ENCODE data around the gene ADRA2C. TPM values are rescaled to one million over a fixed set of nuclear protein-coding genes. Genes with fewer than 3 reads are reported as not detected.

Gene ADRA2C
- total and polyA plus RNA-seq, 2 of the 13 experiments (the other 11 are each of a cell fraction or from before 2014, with no cell fraction given), result 15.4 to 69.7 TPM

- TF ChIP-seq, protein P1, sequence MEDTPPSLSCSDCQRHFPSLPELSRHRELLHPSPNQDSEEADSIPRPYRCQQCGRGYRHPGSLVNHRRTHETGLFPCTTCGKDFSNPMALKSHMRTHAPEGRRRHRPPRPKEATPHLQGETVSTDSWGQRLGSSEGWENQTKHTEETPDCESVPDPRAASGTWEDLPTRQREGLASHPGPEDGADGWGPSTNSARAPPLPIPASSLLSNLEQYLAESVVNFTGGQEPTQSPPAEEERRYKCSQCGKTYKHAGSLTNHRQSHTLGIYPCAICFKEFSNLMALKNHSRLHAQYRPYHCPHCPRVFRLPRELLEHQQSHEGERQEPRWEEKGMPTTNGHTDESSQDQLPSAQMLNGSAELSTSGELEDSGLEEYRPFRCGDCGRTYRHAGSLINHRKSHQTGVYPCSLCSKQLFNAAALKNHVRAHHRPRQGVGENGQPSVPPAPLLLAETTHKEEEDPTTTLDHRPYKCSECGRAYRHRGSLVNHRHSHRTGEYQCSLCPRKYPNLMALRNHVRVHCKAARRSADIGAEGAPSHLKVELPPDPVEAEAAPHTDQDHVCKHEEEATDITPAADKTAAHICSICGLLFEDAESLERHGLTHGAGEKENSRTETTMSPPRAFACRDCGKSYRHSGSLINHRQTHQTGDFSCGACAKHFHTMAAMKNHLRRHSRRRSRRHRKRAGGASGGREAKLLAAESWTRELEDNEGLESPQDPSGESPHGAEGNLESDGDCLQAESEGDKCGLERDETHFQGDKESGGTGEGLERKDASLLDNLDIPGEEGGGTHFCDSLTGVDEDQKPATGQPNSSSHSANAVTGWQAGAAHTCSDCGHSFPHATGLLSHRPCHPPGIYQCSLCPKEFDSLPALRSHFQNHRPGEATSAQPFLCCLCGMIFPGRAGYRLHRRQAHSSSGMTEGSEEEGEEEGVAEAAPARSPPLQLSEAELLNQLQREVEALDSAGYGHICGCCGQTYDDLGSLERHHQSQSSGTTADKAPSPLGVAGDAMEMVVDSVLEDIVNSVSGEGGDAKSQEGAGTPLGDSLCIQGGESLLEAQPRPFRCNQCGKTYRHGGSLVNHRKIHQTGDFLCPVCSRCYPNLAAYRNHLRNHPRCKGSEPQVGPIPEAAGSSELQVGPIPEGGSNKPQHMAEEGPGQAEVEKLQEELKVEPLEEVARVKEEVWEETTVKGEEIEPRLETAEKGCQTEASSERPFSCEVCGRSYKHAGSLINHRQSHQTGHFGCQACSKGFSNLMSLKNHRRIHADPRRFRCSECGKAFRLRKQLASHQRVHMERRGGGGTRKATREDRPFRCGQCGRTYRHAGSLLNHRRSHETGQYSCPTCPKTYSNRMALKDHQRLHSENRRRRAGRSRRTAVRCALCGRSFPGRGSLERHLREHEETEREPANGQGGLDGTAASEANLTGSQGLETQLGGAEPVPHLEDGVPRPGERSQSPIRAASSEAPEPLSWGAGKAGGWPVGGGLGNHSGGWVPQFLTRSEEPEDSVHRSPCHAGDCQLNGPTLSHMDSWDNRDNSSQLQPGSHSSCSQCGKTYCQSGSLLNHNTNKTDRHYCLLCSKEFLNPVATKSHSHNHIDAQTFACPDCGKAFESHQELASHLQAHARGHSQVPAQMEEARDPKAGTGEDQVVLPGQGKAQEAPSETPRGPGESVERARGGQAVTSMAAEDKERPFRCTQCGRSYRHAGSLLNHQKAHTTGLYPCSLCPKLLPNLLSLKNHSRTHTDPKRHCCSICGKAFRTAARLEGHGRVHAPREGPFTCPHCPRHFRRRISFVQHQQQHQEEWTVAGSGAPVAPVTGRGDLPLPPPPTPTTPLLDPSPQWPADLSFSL (CRISPR knock-in tag; IDR thresholded peaks at IDR 0.05), result no peak
- TF ChIP-seq SPEN (CRISPR knock-in tag; IDR thresholded peaks at IDR 0.05; ENCODE audit: low read depth) (peak; percentile 84), MBD4 (IDR thresholded peaks at IDR 0.05; ENCODE audit: borderline replicate concordance, low read length) (no peak), FIP1L1 (IDR thresholded peaks at IDR 0.05; ENCODE audit: borderline replicate concordance, insufficient read depth, low read depth, low read length) (no peak), SNRNP70 (IDR thresholded peaks at IDR 0.05; ENCODE audit: low read depth, low read length) (no peak), ZNF17 (CRISPR knock-in tag; IDR thresholded peaks at IDR 0.05) (no peak), NCOA5 (CRISPR knock-in tag; IDR thresholded peaks at IDR 0.05) (no peak), SAFB2 (CRISPR knock-in tag; IDR thresholded peaks at IDR 0.05; ENCODE audit: borderline replicate concordance, low read depth) (peak; percentile 93; the same call in 1 of the 2 replicates), ZNF101 (CRISPR knock-in tag; IDR thresholded peaks at IDR 0.05; ENCODE audit: borderline replicate concordance, low read depth) (0 out of 2 replicates have a peak, but pooled peaks have one; percentile 47), KLF16 (CRISPR knock-in tag; IDR thresholded peaks at IDR 0.05) (peak in 1 of 2 experiments; percentile 36; a peak in 2 of 4 replicates), ZNF761 (CRISPR knock-in tag; conservative IDR thresholded peaks at IDR 0.05) (peak; percentile 47; the same call in 1 of the 2 replicates), PRDM10 (CRISPR knock-in tag; IDR thresholded peaks at IDR 0.05; ENCODE audit: low read depth) (peak; percentile 35; the same call in 1 of the 2 replicates), NFIB (CRISPR knock-in tag; IDR thresholded peaks at IDR 0.05; ENCODE audit: borderline replicate concordance) (no peak)
- TF ChIP-seq, protein P2, sequence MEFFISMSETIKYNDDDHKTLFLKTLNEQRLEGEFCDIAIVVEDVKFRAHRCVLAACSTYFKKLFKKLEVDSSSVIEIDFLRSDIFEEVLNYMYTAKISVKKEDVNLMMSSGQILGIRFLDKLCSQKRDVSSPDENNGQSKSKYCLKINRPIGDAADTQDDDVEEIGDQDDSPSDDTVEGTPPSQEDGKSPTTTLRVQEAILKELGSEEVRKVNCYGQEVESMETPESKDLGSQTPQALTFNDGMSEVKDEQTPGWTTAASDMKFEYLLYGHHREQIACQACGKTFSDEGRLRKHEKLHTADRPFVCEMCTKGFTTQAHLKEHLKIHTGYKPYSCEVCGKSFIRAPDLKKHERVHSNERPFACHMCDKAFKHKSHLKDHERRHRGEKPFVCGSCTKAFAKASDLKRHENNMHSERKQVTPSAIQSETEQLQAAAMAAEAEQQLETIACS (CRISPR knock-in tag; IDR thresholded peaks at IDR 0.05), result peak; percentile 57; the same call in 1 of the 2 replicates
- TF ChIP-seq, protein P3, sequence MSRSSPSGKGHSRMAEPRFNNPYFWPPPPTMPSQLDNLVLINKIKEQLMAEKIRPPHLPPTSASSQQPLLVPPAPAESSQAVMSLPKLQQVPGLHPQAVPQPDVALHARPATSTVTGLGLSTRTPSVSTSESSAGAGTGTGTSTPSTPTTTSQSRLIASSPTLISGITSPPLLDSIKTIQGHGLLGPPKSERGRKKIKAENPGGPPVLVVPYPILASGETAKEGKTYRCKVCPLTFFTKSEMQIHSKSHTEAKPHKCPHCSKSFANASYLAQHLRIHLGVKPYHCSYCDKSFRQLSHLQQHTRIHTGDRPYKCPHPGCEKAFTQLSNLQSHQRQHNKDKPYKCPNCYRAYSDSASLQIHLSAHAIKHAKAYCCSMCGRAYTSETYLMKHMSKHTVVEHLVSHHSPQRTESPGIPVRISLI (CRISPR knock-in tag; IDR thresholded peaks at IDR 0.05; ENCODE audit: borderline replicate concordance), result no peak
Observed at GRCh38 chr4:3784454-3785291, 18.5 kb downstream of the ADRA2C start (continued).

Data from HepG2 (cell line).